Spleen (tissue), 11 donors: ENCODE results near the gene PRRT1B. TPM values are rescaled to one million over a fixed set of nuclear protein-coding genes. Genes with fewer than 3 reads are reported as not detected.

Experiments used
- DNase-seq: peaks from one replicate; pipeline ENCODE4 v3.0.0-alpha.2; 2020
- H3K27ac ChIP-seq, 8 donors: fragments of 200-600 bp; sonication (generic) in 7 of 8; 1 replicate in 4 of 8; 2 replicates in 4 of 8; pipeline versions ENCODE4 v1.5.0 to v1.8.0; 2016 to 2021; ENCODE audit warnings: inconsistent platforms in 4 of 8, mild to moderate bottlenecking in 4 of 8, moderate library complexity in 1 of 8
- H3K27me3 ChIP-seq, 7 donors: fragments of 200-600 bp; sonication (generic) in 6 of 7; replicated peaks in 1 of 7; 1 replicate in 4 of 7; 2 replicates in 3 of 7; pipeline versions ENCODE4 v1.5.0 to v1.8.0; 2016 to 2021; ENCODE audit warnings: inconsistent platforms in 3 of 7, mild to moderate bottlenecking in 1 of 7
- H3K36me3 ChIP-seq, 6 donors: fragments of 200-600 bp; sonication (generic) in 5 of 6; 1 replicate in 4 of 6; 2 replicates in 2 of 6; pipeline versions ENCODE4 v1.5.0 to v1.8.0; 2016 to 2021; ENCODE audit warnings: inconsistent platforms in 2 of 6
- H3K4me1 ChIP-seq, 6 donors: fragments of 200-600 bp; sonication (generic) in 5 of 6; 1 replicate in 3 of 6; 2 replicates in 3 of 6; pipeline versions ENCODE4 v1.5.0 to v1.8.0; 2016 to 2021; ENCODE audit warnings: inconsistent platforms in 3 of 6
- H3K4me3 ChIP-seq, 8 donors: fragments of 200-600 bp; sonication (generic) in 7 of 8; 1 replicate in 4 of 8; 2 replicates in 4 of 8; pipeline versions ENCODE4 v1.5.0 to v1.8.0; 2016 to 2021; ENCODE audit warnings: inconsistent platforms in 4 of 8, mild to moderate bottlenecking in 4 of 8, moderate library complexity in 2 of 8
- H3K9me3 ChIP-seq, 8 donors: fragments of 200-600 bp; sonication (generic) in 7 of 8; 1 replicate in 4 of 8; 2 replicates in 4 of 8; pipeline versions ENCODE4 v1.5.0 to v1.8.0; 2016 to 2021; ENCODE audit warnings: inconsistent platforms in 4 of 8
- POLR2A ChIP-seq, 3 donors: fragments of 450-650 bp; IDR thresholded peaks; one replicate each; pipeline ENCODE4 v1.5.1; 2017; ENCODE audit warnings: antibody characterized with exemption in 3 of 3, mild to moderate bottlenecking in 1 of 3
- POLR2AphosphoS5 ChIP-seq, 3 donors: sonication (generic); formaldehyde crosslinking; IDR thresholded peaks; one replicate each; pipeline ENCODE4 v1.5.1; 2017; ENCODE audit warnings: antibody characterized with exemption in 3 of 3
- WGBS, 5 donors: extraction: QIAGEN DNeasy Blood & Tissue Kit in 3 of 5; methylation state at CpG; one replicate each; pipeline versions ENCODE4 v1.1.5 to v1.1.7; 2013 to 2018; 5-methylcytosine and 5-hydroxymethylcytosine counted together
- intact Hi-C: fragments of 100-400 bp; cut with DNase I; formaldehyde crosslinking; loops from one replicate; pipeline ENCODE4 v1.15.0; 2023; ENCODE audit warnings: low total_unique reads
- polyA plus RNA-seq, 3 donors: library from polyadenylated mRNA; stranded (reverse); fragments of 200-250 nt; gene quantifications; one replicate each; pipeline ENCODE4 v1.2.1, GENCODE V29; 2013
- total RNA-seq, 7 donors: library from RNA; depleted of rRNA in 3 of 7; stranded (reverse); fragments of >200 nt in 3 of 7; fragmentation: NEBNext Ultra II Directional in 4 of 7; extraction: Animal tissue kit (Norgen Biotek cat#: 25700) in 4 of 7; gene quantifications; one replicate each; pipeline versions ENCODE4 v1.1.0 to v1.2.1, GENCODE V29; 2016 to 2021
- TF ChIP-seq, protein P1 (sequence below), 11 experiments: fragments of 200-600 bp in 7 of 11; fragments of 450-650 bp in 4 of 11; sonication (generic) in 4 of 11; IDR thresholded peaks in 8 of 11; conservative IDR thresholded peaks in 3 of 11; 1 replicate in 7 of 11; 2 replicates in 4 of 11; pipeline versions ENCODE4 v1.4.0 to v1.8.0; 2016 to 2021; ENCODE audit warnings: antibody characterized with exemption in 11 of 11, inconsistent platforms in 4 of 11, mild to moderate bottlenecking in 1 of 11
- donor health status: healthy with polysubstance abuse.
- donor health status: DM: no; HTN: no; CAD: no; lungs with moderate emphysema.
- donor health status: DM: no; HTN: no; CAD: no.
- donor health status: Bipolar disorder and iron deficiency.
- donor health status: healthy.
- donor health status: DM: no; HTN: no; CAD: no.
- donor health status: DM: yes; HTN: yes; CAD: no.

The PRRT1B gene
- total and polyA plus RNA-seq, 10 donors = not detected

DNA sequence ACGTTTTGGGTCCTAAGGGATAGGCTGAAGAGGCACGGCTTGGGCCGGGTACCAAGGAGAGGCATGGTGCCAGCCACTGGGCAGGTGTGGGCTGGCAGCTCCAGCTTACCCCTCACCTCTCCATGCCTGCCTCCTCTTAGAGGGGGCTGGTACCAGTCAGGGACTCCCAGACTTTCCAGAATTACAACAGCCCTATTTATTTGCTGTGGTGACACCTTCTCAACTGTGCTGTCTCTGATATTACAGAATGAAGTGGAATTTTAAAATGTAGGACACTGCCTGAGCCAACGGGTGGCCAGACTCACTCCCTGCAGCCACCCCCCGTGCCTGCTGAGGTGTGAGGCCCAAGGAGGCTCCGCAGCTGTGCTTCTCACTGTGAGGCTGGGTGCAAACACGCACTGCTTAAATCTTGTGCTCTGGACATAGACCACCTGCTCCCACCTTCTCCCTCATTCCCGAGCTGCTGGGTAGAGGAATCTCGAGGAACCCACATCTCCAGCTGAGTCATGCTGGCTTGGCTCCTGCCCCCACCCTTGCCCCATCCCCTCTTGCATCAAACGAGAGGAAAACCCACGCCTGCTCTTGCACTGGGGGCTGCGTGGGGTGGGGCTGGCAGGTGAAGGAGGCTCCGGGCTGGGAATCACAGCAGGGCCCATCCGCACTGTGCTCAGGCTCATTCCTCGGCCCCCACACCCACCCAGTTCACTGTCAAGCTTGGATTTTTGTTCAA is 47.9 kb downstream of the PRRT1B start:
- peak overlapping the region in 1 of 8 donors; percentile 17 for H3K27ac ChIP-seq
- no peak for DNase-seq
- H3K4me1 ChIP-seq = peaks cover 11 to 69% (median 22%) of the 10 kb centered on the region in 6 donors
- no peaks in the 10 kb centered on the region for H3K9me3 ChIP-seq
- 68 to 82% (median 77%) methylated on average over 15 of the region's 15 CpGs for WGBS, 5 donors
- no peak overlapping the region for H3K4me3 ChIP-seq
- H3K36me3 ChIP-seq = peaks cover 0 to 100% (median 72%) of the 10 kb centered on the region in 6 donors
- TF ChIP-seq POLR2AphosphoS5 (IDR thresholded peaks at IDR 0.05) = no peak
- TF ChIP-seq POLR2A (IDR thresholded peaks at IDR 0.05) = no peak
- TF ChIP-seq, protein P1, sequence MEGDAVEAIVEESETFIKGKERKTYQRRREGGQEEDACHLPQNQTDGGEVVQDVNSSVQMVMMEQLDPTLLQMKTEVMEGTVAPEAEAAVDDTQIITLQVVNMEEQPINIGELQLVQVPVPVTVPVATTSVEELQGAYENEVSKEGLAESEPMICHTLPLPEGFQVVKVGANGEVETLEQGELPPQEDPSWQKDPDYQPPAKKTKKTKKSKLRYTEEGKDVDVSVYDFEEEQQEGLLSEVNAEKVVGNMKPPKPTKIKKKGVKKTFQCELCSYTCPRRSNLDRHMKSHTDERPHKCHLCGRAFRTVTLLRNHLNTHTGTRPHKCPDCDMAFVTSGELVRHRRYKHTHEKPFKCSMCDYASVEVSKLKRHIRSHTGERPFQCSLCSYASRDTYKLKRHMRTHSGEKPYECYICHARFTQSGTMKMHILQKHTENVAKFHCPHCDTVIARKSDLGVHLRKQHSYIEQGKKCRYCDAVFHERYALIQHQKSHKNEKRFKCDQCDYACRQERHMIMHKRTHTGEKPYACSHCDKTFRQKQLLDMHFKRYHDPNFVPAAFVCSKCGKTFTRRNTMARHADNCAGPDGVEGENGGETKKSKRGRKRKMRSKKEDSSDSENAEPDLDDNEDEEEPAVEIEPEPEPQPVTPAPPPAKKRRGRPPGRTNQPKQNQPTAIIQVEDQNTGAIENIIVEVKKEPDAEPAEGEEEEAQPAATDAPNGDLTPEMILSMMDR (IDR thresholded peaks at IDR 0.05 in 8 of 11, conservative IDR thresholded peaks at IDR 0.05 in 3 of 11) = no peak
- H3K27me3 ChIP-seq = no peaks in the 10 kb centered on the region
- intact Hi-C loops = loop anchor here (5.0 kb wide), 1 partner anchor 154 kb away; no protein-coding TSS in a partner anchor

DNA sequence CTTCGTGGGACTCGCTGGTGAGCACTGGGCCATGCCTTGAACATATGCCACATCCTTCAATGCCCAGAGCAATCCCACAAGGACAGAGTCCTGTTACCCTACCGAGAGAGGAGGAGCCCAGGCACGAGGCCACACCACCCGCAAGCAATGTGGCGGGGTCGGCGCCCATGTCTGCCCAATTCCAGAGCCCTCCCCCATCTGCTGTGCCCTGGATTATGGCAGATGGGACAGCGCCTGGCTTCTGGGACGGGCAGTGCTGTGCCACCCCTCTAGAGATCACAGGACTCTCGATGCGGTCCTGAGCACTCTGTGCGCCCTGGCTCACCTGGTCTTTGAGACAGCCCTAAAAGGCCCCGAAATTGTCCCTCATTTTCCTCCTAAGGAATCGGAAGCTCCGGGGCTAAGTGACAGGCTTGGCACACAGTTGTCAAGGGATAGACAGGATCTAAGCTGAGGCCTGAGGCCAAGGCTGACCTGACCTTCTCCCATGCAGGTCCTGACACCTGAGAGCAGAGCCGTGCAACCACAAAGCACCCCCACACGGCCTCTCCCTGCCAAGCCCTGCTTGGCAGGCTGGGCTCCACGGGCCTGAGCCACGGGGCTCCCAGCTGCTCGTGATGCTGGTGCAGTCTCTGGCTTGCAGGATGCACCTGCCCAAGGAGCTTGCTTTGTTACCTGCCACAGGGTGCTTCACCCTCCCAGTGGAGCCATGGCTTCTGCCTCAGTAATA is 48.8 kb downstream of the PRRT1B start:
- H3K27me3 ChIP-seq = no peaks in the 10 kb centered on the region
- H3K36me3 ChIP-seq = peaks cover 0 to 100% (median 68%) of the 10 kb centered on the region in 6 donors
- no peaks in the 10 kb centered on the region for H3K9me3 ChIP-seq
- DNase-seq = no peak
- intact Hi-C loops = loop anchor here (5.0 kb wide), 1 partner anchor 153 kb away; no protein-coding TSS in a partner anchor
- no peak overlapping the region for H3K4me3 ChIP-seq
- peak overlapping the region in 1 of 8 donors; percentile 17 for H3K27ac ChIP-seq
- peaks cover 11 to 72% (median 24%) of the 10 kb centered on the region in 6 donors for H3K4me1 ChIP-seq
- TF ChIP-seq, protein P1 (IDR thresholded peaks at IDR 0.05 in 8 of 11, conservative IDR thresholded peaks at IDR 0.05 in 3 of 11) = no peak
- peak in 2 of 3 donors; percentile 18 to 21 for TF ChIP-seq POLR2AphosphoS5 (IDR thresholded peaks at IDR 0.05)
- WGBS, 5 donors = 84 to 90% (median 89%) methylated on average over 13 to 21 of the region's 21 CpGs

DNA sequence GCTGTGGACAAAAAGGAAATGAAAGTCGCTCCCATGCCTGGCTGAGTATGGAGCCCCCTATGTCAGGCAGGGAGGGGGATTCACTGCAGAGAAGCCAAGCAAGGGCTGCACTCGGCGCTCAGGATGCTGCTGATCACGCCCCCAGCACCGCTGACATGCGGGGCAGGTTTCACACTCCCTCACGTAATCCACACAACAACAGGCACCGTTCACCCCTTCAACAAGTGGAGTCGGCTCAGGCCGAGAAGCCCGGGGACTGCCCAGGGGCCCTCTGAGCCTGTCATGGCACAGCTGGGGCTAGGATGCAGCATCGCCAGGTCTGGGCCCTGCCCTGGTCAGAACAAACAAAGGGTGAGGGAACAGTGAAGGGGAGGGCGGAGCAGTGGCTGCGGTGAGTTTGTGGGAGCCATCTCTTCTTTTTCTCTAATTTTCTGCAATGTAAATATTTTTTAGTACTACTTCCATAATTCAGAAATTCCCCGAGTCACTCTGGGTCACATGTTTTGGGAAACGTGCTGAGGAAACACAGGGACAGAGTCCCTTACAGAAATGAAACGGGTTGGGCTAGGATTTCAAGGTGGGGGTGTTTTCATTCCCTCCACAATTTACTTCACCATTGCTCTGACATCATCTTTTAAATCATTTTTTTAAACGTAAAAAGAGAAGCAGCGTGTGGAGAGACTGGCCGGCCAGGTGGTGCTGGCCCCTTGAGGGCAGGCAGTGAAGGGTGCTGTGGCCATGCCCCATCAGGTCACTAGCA is 49.8 kb downstream of the PRRT1B start:
- no peak overlapping the region for H3K4me3 ChIP-seq
- H3K27ac ChIP-seq = peak overlapping the region in 2 of 8 donors; percentile 16 to 29
- WGBS, 5 donors = 76 to 86% (median 83%) methylated on average over 14 to 20 of the region's 20 CpGs
- DNase-seq = no peak
- intact Hi-C loops = loop anchor here (5.0 kb wide), 1 partner anchor 152 kb away; no protein-coding TSS in a partner anchor
- no peaks in the 10 kb centered on the region for H3K9me3 ChIP-seq
- H3K4me1 ChIP-seq = peaks cover 11 to 69% (median 23%) of the 10 kb centered on the region in 6 donors
- peaks cover 0 to 100% (median 69%) of the 10 kb centered on the region in 6 donors for H3K36me3 ChIP-seq
- TF ChIP-seq POLR2A (IDR thresholded peaks at IDR 0.05) (no peak), POLR2AphosphoS5 (IDR thresholded peaks at IDR 0.05) (no peak)
- TF ChIP-seq, protein P1 (IDR thresholded peaks at IDR 0.05 in 8 of 11, conservative IDR thresholded peaks at IDR 0.05 in 3 of 11) = no peak
- H3K27me3 ChIP-seq = no peaks in the 10 kb centered on the region
